ENCODE measurements around the gene SCGB1D4. TPM values are rescaled to one million over a fixed set of nuclear protein-coding genes. Genes with fewer than 3 reads are reported as not detected.

SCGB1D4 gene
- total RNA-seq, 4 donors from 2014 or later = not detected

- intact Hi-C loops (cut with DNase I) = no loop called here
- Histone ChIP-seq H3K4me1 (no peaks in the 10 kb centered on the region), H3K9me3 (no peaks in the 10 kb centered on the region), H3K27me3 (peaks cover 0 to 41% (median 0%) of the 10 kb centered on the region in 4 donors), H3K4me3 (no peak overlapping the region), H3K27ac (replicated peaks in 1 of 4) (no peak overlapping the region), H3K36me3 (no peaks in the 10 kb centered on the region)
- no peak for TF ChIP-seq CTCF (IDR thresholded peaks at IDR 0.05)
- TF ChIP-seq POLR2A (IDR thresholded peaks at IDR 0.05; ENCODE audit: low read depth) = no peak
- TF ChIP-seq EP300 (IDR thresholded peaks at IDR 0.05) = no peak
- TF ChIP-seq POLR2AphosphoS5 (IDR thresholded peaks at IDR 0.05) = no peak
- 81% methylated on average over 4 of the region's 4 CpGs for WGBS
- no peak for DNase-seq (ENCODE audit: extremely low spot score)
These were observed 32.3 kb downstream of the SCGB1D4 start for GRCh38 chr11:62266558-62266957.

GRCh38 chr11:62264004-62264403 is 34.9 kb downstream of the SCGB1D4 start:
- WGBS = 72% methylated on average over 1 of the region's 1 CpG
- intact Hi-C loops (cut with DNase I) = no loop called here
- no peaks in the 10 kb centered on the region for H3K4me1 ChIP-seq

GRCh38 chr11:62260261-62260953 is 38.5 kb downstream of the SCGB1D4 start:
- Histone ChIP-seq H3K4me3 (no peak overlapping the region), H3K4me1 (no peaks in the 10 kb centered on the region), H3K27me3 (peaks cover 0 to 4% (median 0%) of the 10 kb centered on the region in 4 donors), H3K9me3 (no peaks in the 10 kb centered on the region), H3K27ac (replicated peaks in 1 of 4) (no peak overlapping the region), H3K36me3 (no peaks in the 10 kb centered on the region)
- TF ChIP-seq POLR2A (IDR thresholded peaks at IDR 0.05; ENCODE audit: low read depth) (no peak), EP300 (IDR thresholded peaks at IDR 0.05) (no peak), POLR2AphosphoS5 (IDR thresholded peaks at IDR 0.05) (no peak), CTCF (IDR thresholded peaks at IDR 0.05) (no peak)
- no peak for DNase-seq (ENCODE audit: extremely low spot score)
- WGBS = 76% methylated on average over 6 of the region's 6 CpGs
- intact Hi-C loops (cut with DNase I) = no loop called here

More at GRCh38 chr11:62264004-62264403, 34.9 kb downstream of the SCGB1D4 start:
- no peaks in the 10 kb centered on the region for H3K9me3 ChIP-seq
- peaks cover 0 to 20% (median 0%) of the 10 kb centered on the region in 4 donors for H3K27me3 ChIP-seq
- TF ChIP-seq CTCF (IDR thresholded peaks at IDR 0.05) (no peak), EP300 (IDR thresholded peaks at IDR 0.05) (no peak), POLR2A (IDR thresholded peaks at IDR 0.05; ENCODE audit: low read depth) (no peak), POLR2AphosphoS5 (IDR thresholded peaks at IDR 0.05) (no peak)
- no peak for DNase-seq (ENCODE audit: extremely low spot score)
- no peak overlapping the region for H3K27ac ChIP-seq (replicated peaks in 1 of 4)
- H3K4me3 ChIP-seq = no peak overlapping the region
- H3K36me3 ChIP-seq = no peaks in the 10 kb centered on the region

GRCh38 chr11:62256281-62256680 is 42.6 kb downstream of the SCGB1D4 start:
- Histone ChIP-seq H3K36me3 (no peaks in the 10 kb centered on the region), H3K9me3 (peaks cover 0 to 30% (median 28%) of the 10 kb centered on the region in 4 donors), H3K4me3 (no peak overlapping the region), H3K27ac (replicated peaks in 1 of 4) (no peak overlapping the region), H3K4me1 (no peaks in the 10 kb centered on the region), H3K27me3 (no peaks in the 10 kb centered on the region)
- DNase-seq (ENCODE audit: extremely low spot score) = no peak
- no peak for TF ChIP-seq EP300 (IDR thresholded peaks at IDR 0.05)
- no peak for TF ChIP-seq POLR2AphosphoS5 (IDR thresholded peaks at IDR 0.05)
- TF ChIP-seq CTCF (IDR thresholded peaks at IDR 0.05) = no peak
- no peak for TF ChIP-seq POLR2A (IDR thresholded peaks at IDR 0.05; ENCODE audit: low read depth)
- intact Hi-C loops (cut with DNase I) = no loop called here
- 90% methylated on average over 2 of the region's 2 CpGs for WGBS
